ENCODE measurements around the gene OSTN. TPM values are rescaled to one million over a fixed set of nuclear protein-coding genes. Genes with fewer than 3 reads are reported as not detected.

OSTN gene
- total and polyA plus RNA-seq, 2 experiments from 2014 or later = not detected

- no peak for TF ChIP-seq ZNF462 (CRISPR knock-in tag; IDR thresholded peaks at IDR 0.05)
- no peak for TF ChIP-seq POLR2AphosphoS5 (IDR thresholded peaks at IDR 0.05; ENCODE audit: low read depth)
Observed at GRCh38 chr3:191151653-191152052, 47.4 kb upstream of the OSTN start (continued).

DNA sequence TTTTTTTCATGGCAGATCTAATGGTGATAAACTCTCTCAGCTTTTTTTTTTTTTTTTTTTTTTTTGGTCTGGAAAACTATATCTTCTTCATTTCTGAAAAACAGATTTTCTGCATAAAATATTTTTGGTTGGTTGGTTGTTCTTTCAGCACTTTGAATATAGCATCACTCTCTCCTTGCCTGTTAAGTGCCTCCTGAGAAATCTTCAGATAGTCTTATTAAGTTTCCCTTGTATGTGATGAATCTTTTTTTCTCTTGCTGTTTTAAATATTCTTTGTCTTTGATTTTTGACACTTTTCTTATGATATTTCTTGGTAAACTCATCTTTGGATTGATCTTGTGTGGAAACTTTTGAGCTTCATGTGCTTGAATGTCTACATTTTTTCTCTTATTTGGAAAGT lies 44.2 kb upstream of the OSTN start:
- H3K4me3 ChIP-seq = no peak overlapping the region
- H3F3A ChIP-seq (replicated peaks; ENCODE audit: low read depth) = no peaks in the 10 kb centered on the region
- no peaks in the 10 kb centered on the region for H3K9me2 ChIP-seq (ENCODE audit: insufficient read depth)
- no peaks in the 10 kb centered on the region for H3K4me1 ChIP-seq (ENCODE audit: insufficient read depth)
- ATAC-seq = no peak
- Mint-ChIP-seq H3K27me3 (ENCODE audit: insufficient read depth, low read depth, poor library complexity) (peaks cover 2% of the 10 kb centered on the region), H3K36me3 (ENCODE audit: low read depth) (peaks cover 18% of the 10 kb centered on the region), H3K4me1 (no peaks in the 10 kb centered on the region), H3K4me3 (no peak overlapping the region), H3K9me3 (peaks cover 20% of the 10 kb centered on the region), H3K27ac (no peak overlapping the region)
- DNase-seq (ENCODE audit: low spot score) = no peak
- no peaks in the 10 kb centered on the region for H3K27me3 ChIP-seq (ENCODE audit: insufficient read depth)
- no peaks in the 10 kb centered on the region for H3K36me3 ChIP-seq (ENCODE audit: insufficient read depth)
- no peaks in the 10 kb centered on the region for H4K20me1 ChIP-seq (replicated peaks; ENCODE audit: insufficient read depth)
- no peak overlapping the region for H3K4me2 ChIP-seq
- no peaks in the 10 kb centered on the region for H3K79me2 ChIP-seq (replicated peaks; ENCODE audit: insufficient read depth)
- no peak overlapping the region for H3K27ac ChIP-seq (ENCODE audit: low read depth)
- H2AFZ ChIP-seq = no peak overlapping the region
- no peak for TF ChIP-seq ZNF462 (CRISPR knock-in tag; IDR thresholded peaks at IDR 0.05)
- TF ChIP-seq, protein P1, sequence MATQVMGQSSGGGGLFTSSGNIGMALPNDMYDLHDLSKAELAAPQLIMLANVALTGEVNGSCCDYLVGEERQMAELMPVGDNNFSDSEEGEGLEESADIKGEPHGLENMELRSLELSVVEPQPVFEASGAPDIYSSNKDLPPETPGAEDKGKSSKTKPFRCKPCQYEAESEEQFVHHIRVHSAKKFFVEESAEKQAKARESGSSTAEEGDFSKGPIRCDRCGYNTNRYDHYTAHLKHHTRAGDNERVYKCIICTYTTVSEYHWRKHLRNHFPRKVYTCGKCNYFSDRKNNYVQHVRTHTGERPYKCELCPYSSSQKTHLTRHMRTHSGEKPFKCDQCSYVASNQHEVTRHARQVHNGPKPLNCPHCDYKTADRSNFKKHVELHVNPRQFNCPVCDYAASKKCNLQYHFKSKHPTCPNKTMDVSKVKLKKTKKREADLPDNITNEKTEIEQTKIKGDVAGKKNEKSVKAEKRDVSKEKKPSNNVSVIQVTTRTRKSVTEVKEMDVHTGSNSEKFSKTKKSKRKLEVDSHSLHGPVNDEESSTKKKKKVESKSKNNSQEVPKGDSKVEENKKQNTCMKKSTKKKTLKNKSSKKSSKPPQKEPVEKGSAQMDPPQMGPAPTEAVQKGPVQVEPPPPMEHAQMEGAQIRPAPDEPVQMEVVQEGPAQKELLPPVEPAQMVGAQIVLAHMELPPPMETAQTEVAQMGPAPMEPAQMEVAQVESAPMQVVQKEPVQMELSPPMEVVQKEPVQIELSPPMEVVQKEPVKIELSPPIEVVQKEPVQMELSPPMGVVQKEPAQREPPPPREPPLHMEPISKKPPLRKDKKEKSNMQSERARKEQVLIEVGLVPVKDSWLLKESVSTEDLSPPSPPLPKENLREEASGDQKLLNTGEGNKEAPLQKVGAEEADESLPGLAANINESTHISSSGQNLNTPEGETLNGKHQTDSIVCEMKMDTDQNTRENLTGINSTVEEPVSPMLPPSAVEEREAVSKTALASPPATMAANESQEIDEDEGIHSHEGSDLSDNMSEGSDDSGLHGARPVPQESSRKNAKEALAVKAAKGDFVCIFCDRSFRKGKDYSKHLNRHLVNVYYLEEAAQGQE (IDR thresholded peaks at IDR 0.05; ENCODE audit: unreplicated experiment) = no peak
- no peak for TF ChIP-seq ZNF331 (CRISPR knock-in tag; IDR thresholded peaks at IDR 0.05; ENCODE audit: low read depth)
- TF ChIP-seq JUNB (IDR thresholded peaks at IDR 0.05; ENCODE audit: unreplicated experiment) = no peak
- TF ChIP-seq CREB1 (CRISPR knock-in tag; IDR thresholded peaks at IDR 0.05; ENCODE audit: low read depth) = no peak

Data from GM23338 (cell line).